ENCODE results near the gene SNAPC5.

Gene SNAPC5

DNA sequence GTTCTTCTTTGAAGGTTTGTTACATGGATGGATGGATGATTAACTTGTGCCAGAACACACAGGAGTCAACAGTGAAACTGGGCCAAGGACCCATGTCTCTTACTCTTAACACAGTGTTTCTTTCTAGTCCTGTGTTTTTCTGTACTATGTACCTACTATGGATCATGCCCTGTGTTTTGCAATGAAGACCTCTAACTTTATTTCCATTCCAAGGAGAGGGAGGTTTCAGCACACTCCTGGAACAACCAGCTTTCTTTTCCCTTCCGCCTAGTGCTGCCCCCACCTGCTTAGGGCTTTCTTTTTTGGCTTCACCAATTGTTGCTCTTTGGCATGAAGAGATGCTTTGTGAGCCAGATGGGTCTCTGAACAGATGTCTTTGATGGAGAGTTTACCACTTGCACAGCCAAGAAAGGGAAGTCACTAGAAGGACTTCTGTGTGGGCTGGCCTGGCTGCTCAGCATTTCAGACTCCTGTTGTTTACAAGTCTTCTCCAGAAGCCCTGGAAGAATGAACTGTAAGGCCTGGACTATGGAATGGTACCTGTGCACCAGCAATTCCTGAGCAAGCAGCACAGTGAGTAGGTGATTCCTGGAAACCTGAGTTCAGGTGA, 44.5 kb downstream of the SNAPC5 start:
- DNase-seq: no peak

DNA sequence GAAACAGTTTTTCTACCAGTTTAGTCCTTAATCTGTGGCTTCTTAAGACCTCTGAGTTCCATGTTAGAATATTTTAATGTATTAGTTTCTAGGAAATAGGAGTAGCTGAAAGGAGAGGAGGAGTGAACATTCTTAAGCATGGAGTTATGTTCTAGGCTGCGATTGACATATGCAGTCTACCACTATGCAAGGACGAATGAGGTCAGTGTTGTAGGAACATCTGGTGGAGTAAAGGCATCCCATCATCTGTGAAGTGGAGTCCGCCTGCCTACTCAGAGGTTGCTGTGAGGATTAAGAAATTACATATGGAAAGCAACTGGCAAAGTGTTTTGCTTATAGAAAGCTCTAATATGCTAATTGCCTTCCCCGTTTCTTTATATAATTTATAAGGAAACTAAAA, 45.1 kb downstream of the SNAPC5 start:
- no peak for DNase-seq

Measured in activated CD4-positive, alpha-beta T cell treated with anti-CD3 and anti-CD28 coated beads, Interleukin-2, amount 50 U/mL, for 16 hours (primary cell).